Measurements from ENCODE around the gene BCORL1.

Gene BCORL1

DNA sequence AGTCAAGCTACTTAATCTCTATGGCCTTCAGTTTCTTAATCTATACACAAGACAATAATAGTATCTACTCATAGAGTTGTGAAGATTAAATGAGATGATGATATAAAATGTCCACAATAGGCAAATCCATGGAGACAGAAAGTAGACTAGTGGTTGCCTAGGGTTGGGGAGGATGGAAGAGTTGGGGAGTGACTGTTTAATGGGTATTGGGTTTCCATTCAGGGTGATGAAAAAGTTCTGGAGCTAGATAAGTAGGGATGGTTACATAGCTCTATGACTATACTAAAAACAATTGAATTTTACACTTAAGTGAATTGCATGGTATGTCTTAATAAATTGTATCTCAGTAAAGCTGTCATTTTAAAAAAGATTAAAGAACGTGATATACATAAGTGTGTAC lies 35.7 kb downstream of the BCORL1 start:
- DNase-seq = no peak

GRCh38 chrX:130020661-130021324 lies 38.4 kb downstream of the BCORL1 start:
- no peak for DNase-seq

DNA sequence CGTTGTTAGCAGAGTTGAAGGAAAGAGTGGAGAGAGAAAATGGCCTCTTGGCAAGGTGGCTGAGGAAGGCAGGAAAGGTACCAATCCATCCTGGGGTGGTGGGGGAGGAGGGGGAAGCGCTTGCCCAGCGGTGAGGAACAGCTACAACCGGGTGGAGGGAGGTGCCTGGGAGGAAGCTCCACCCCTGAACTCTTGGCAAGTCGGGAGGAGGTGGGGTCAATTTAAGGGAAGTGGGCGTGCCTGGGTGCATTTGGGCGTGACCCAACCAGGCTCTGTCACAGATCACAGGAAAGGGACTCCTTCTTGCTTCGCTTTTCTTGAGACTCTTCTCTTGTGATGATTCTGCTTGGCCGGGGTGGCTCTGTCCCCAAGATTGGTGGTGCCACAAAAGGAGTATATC lies 41.7 kb downstream of the BCORL1 start:
- no peak for DNase-seq

DNA sequence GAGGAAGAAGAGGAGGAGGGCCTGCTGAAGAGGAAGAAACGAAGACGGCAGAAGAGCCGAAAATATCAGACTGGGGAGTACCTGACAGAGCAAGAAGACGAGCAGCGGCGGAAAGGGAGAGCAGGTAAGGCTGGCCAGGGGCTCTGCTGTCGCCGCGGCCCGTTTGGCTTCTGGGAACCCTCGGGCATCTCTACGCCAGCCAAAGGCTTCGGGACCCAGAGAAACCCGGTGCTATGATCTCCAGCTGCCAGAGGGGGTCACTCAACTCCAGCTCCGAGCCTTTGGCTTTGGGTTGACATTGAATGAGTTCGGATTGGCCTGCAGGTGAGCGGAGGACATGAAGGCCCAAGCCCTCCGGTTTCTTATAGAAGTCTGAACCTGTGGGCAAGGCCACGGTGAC lies 42.8 kb downstream of the BCORL1 start:
- DNase-seq = no peak

DNA sequence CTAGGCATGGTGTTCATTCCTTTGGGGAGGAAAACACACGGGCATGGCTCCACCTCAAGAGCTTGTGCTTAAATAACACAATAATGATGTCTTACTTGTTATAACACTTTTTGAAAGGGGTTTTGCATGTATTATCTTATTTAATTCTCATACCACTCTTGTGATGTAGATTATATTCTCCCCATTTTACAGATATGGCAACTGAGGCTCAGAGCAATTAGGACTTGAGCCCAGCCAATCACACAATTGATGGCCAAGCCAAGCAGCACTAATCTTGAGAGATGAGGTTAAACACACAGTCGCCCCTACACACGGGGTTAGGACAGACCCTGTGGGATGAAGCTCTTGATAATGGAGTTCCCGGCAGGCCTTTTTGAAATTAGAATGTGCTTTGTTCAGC lies 45.1 kb downstream of the BCORL1 start:
- DNase-seq = no peak

GRCh38 chrX:130028196-130028595 lies 45.8 kb downstream of the BCORL1 start:
- no peak for DNase-seq

DNA sequence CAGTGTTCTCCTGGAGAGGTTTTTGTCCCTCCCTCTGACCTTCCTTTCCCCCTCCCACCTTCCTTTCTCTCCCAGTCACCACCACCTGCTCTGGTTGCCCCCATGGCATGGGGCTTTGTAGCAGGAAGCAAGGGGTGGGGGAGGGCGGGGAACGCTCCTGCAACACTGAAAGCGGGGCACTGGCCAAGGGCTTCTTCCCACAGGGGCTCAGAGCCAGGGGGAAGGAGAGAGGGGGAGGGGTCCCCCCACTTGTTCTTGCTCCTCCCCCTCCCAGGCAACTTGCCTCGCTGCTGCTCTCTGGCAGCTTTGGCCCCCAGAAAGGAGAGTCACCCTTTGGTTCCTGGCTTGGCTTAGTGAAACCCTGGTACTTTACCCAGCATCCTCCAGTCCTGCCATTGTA lies 48.4 kb downstream of the BCORL1 start:
- DNase-seq = no peak

DNA sequence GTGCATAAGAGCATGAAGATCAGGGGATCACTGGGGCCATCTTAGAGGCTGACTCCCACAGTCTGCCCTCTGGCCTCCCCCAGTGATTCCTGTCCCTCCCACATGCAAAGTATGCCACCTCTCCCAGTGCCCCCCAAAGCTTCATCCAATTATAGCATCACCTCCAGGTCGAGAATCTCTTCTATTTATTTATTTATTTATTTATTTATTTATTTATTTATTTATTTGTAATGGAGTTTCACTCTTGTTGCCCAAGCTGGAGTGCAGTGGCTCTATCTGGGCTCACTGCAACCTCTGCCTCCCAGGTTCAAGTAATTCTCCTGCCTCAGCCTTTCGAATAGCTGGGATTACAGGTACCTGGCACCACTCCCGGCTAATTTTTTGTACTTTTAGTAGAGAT lies 50.1 kb downstream of the BCORL1 start:
- DNase-seq = no peak

DNA sequence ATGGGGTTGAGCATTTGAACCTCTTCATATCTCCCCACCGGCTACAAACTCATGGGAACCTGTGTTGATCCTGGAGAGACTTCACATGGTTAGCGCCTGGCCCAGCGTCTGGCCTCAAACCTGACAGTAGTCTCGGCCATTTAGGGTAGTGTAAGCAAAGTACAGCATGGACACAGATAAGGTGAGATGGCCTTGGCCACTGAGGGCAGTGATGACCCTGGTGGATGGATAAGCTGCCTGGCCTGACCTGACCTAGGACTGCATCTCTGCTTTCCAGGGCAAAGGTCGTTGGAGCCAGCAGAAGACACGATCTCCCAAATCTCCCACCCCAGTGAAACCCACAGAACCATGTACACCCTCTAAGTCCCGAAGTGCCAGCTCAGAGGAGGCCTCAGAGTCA lies 51.7 kb downstream of the BCORL1 start:
- no peak for DNase-seq

DNA sequence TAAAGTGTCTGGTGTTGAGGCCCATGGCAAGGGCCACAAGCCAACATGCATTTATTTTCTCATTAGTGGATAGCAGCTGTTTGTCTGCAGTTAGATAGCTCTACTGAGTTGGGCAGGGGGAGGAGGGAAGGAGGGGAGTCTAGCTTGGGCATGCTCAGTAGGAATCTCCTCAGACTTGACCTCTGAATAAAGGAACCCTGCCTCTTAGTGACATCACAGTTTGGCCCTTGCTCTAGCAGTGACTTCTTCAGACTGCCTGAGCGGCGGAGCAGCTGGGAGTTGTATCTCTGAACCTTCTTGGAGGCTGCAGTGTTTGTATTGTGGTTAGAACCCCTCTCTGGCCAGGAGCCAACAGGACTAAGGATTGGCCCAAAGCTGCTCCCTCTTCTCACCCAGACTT lies 57.4 kb downstream of the BCORL1 start:
- no peak for DNase-seq

- no peak for DNase-seq
These were observed 65.0 kb downstream of the BCORL1 start for GRCh38 chrX:130047416-130047815.

GRCh38 chrX:130048686-130049222 lies 66.3 kb downstream of the BCORL1 start:
- no peak for DNase-seq

- no peak for DNase-seq
These were observed 67.4 kb downstream of the BCORL1 start for GRCh38 chrX:130049821-130050220.

DNA sequence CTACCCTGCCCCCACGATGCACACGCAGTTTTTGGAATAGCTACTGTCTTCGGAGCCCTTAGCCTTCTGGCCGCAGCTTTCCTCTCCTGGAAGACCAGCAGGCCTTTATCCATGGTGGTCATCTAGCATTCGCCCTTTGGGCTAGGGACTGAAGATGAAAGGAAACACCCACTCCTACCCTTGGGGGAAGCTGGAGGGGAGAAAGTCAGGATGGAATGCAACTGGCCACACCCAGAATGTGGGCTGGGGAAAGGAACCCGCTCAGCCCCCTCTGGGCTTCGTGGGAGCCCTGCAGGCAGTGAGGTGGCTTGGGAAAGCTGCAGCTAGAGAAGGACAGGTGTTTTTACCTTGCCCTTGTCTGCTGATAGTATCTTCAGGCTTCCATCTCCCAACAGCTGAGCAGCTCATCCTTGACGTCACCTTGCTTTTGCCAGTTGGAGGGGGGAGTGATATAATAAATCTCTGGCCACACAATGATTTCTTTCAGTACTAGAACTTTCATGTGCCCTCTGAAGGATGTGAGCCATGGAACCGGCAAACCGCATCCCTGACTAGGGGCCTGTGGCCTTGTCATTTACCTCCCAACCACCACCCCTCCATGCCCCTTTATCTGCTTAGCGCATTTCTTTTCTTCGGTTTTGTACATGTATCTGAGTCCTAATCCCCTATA lies 68.9 kb downstream of the BCORL1 start:
- no peak for DNase-seq

GRCh38 chrX:130053236-130053635 lies 70.8 kb downstream of the BCORL1 start:
- DNase-seq = no peak

DNA sequence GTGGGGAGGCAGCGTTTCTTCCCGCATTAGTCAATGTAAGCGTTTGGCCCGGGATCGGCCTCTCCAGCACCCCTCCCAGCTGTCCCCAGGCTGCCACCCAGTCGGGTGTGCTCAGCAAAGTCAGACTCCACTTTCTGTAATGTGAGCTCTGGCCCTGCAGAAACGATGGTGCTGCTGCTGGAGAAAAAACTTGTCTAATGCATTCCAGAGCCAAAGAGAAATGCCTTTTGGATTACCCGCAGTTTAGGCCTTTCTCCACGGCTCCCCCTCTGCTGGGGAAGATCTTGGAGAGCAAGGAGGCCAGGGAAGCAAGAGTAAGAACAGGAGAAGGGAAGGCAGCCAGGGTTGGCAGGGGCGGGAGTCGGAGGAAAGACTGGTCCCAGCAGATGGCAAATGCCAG lies 72.7 kb downstream of the BCORL1 start:
- DNase-seq = no peak

- no peak for DNase-seq
These were observed 73.5 kb downstream of the BCORL1 start for GRCh38 chrX:130055899-130056298.

GRCh38 chrX:130057209-130057608 lies 74.8 kb downstream of the BCORL1 start:
- DNase-seq = no peak

DNA sequence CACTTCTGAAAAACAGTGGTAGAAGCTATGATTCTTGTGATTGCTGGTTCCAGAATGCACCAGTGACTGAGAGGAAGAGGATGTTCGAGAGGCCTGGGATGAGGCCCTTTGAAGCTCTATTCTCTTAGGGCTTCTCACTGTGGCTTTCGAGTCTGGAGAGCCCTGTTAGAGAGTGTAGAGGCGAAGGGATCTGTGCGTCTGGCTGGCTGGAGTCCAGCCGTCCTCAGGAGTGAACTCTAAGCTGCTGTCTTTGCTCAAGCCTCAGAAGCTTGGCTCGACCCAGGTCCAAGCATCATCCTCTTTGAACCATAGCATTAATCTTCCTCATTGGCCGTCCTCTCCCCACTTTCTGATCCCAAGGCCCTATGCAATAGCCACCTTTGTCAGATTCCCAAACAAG lies 76.2 kb downstream of the BCORL1 start:
- no peak for DNase-seq

DNA sequence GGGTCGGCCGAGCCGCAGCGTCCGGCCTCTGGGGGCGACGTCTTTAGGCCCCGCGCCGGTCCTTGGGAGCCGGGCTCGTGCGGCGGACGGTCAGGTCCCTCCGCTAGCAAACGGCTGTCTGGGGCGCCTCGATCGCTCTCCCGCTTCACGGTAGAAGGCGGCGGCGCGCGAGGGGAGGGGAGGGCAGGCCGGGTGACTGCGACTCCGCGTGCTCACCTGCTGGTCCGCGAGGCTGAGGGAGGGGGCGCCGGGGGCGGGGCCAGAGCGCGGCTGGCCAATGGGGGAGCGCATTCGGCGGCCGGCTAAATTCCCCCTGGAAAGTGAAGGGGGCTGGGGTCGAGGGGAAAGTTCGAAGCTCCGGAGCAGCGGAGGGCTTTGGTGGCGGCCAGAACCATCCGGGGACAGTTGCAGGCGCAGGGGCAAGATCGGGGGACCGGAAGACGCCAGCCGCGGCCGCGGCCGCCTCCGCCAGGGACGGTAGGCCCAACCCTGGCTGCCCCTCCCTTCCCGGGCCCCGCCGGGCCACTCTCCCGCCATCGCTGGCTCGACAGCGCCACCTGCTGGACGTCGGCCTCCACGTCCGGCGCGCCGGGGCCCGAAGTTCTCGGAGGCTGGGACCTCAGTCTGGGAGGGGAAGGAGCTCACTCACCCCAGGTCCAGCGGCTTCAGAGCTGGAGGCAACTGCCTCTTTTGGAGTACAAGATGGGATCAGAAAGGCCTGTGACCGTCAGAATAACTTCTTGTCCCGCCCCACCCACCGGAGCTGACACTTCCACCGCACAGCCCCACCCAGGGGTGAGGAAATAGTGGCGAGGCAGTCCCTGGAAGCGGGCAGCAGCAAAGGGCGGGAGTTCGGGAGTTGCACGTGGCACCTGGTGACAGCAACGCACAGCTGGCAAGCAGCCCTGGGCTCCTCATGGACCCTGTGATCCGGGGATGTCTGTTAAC lies 78.0 kb downstream of the BCORL1 start:
- DNase-seq = peak; percentile 39

- no peak for DNase-seq
These were observed 84.7 kb downstream of the BCORL1 start for GRCh38 chrX:130066975-130067615.

- DNase-seq = no peak
These were observed 89.3 kb downstream of the BCORL1 start for GRCh38 chrX:130071611-130072344.

Measured in DMS 273 treated with DMSO at 0.1 percent for 48 hours (cell line).